Endothelial cell of umbilical vein (primary cell): ENCODE results near the gene SAMSN1.

ENCODE experiments used
- EZH2 ChIP-seq: IDR thresholded peaks from 2 replicates; pipeline ENCODE4 v1.6.1; 2012; ENCODE audit warnings: borderline replicate concordance, low read depth, mild to moderate bottlenecking, moderate library complexity, low read length, inconsistent platforms; ENCODE audit not compliant: severe bottlenecking
- GATA2 ChIP-seq: IDR thresholded peaks from 2 replicates; pipeline ENCODE4 v1.7.0; 2011; ENCODE audit warnings: low read depth, mild to moderate bottlenecking, moderate library complexity, mixed read lengths, low read length; ENCODE audit not compliant: insufficient read length, insufficient read depth
- MYC ChIP-seq: IDR thresholded peaks from one replicate; pipeline ENCODE4 v1.6.1; 2011; ENCODE audit warnings: mild to moderate bottlenecking, low read depth, low read length
- POLR2A ChIP-seq: IDR thresholded peaks from 2 replicates; pipeline ENCODE4 v1.6.1; 2012; ENCODE audit warnings: low read depth, mild to moderate bottlenecking, control low read depth, low read length
- POLR2AphosphoS5 ChIP-seq: IDR thresholded peaks from 2 replicates; pipeline ENCODE4 v1.6.1; 2012; ENCODE audit warnings: low read depth, mild to moderate bottlenecking, control low read depth, low read length, moderate library complexity; ENCODE audit not compliant: insufficient read depth
- TF ChIP-seq, protein P1 (sequence below): IDR thresholded peaks from 2 replicates; pipeline ENCODE4 v1.6.1; 2011; ENCODE audit not compliant: insufficient read depth, insufficient read length
- TF ChIP-seq, protein P2 (sequence below), 2 donors: IDR thresholded peaks; 1 replicate in 1 of 2; 2 replicates in 1 of 2; pipeline ENCODE4 v1.5.1; 2011; ENCODE audit warnings: low read length in 2 of 2, mild to moderate bottlenecking in 2 of 2, moderate library complexity in 2 of 2, control low read depth in 1 of 2, inconsistent platforms in 1 of 2, low read depth in 1 of 2; ENCODE audit not compliant: insufficient read depth in 1 of 2; ENCODE audit errors: extremely low read depth in 1 of 2

DNA sequence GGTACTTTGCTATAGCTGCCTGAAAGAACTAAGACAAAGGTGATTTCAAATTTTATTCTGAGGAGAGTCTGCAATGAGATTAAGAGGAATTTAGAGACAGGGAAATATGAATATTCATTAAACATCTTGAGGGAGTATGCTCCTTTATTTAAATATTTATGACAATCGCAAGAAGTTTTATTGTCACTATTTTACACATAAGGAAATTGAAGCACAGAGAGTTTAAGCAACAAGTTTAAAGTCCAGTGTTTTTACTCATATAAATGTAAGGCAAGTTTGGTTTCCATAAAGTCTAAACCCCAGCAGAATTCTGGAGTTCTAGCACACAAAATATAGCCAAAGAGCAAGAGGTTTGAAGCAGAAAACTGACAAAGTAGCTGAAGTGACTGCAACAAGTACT is 49.3 kb upstream of the SAMSN1 start:
- TF ChIP-seq EZH2 (no peak), POLR2A (no peak), POLR2AphosphoS5 (no peak), MYC (no peak), GATA2 (no peak)
- TF ChIP-seq, protein P1, sequence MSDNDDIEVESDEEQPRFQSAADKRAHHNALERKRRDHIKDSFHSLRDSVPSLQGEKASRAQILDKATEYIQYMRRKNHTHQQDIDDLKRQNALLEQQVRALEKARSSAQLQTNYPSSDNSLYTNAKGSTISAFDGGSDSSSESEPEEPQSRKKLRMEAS, result no peak
- TF ChIP-seq, protein P2, sequence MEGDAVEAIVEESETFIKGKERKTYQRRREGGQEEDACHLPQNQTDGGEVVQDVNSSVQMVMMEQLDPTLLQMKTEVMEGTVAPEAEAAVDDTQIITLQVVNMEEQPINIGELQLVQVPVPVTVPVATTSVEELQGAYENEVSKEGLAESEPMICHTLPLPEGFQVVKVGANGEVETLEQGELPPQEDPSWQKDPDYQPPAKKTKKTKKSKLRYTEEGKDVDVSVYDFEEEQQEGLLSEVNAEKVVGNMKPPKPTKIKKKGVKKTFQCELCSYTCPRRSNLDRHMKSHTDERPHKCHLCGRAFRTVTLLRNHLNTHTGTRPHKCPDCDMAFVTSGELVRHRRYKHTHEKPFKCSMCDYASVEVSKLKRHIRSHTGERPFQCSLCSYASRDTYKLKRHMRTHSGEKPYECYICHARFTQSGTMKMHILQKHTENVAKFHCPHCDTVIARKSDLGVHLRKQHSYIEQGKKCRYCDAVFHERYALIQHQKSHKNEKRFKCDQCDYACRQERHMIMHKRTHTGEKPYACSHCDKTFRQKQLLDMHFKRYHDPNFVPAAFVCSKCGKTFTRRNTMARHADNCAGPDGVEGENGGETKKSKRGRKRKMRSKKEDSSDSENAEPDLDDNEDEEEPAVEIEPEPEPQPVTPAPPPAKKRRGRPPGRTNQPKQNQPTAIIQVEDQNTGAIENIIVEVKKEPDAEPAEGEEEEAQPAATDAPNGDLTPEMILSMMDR (IDR thresholded peaks at IDR 0.05; ENCODE audit: extremely low read depth in 1 of 2, insufficient read depth in 1 of 2, low read depth in 1 of 2, low read length in 2 of 2), result no peak
